ENCODE data around the gene ZNRF3. TPM values are rescaled to one million over a fixed set of nuclear protein-coding genes. Genes with fewer than 3 reads are reported as not detected.

The ZNRF3 gene
- polyA plus RNA-seq, 1 donor from 2014 or later, result 2.9 TPM

DNA sequence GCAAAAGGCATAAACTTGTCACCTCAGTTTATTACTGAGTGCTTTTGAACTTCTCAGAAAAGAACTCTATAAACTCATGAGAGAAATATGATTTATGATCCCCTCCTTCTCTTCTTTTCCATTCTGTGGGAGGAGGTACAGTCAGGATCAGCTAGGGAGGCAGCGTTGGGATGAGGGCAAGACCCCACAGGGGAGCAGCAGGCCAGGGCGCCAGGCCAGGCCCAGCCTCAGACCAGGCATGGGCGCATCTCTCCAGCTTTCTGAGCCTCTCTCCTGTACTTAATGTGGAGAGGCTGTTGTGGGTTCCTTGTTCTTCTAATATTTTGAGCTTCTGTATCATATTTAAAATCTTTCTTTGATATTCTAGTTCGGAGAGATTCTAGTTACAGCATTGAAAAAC, 106.5 kb downstream of the ZNRF3 start:
- H3K4me2 ChIP-seq (ENCODE audit: low read length), result no peak overlapping the region
- TF ChIP-seq SMC3 (conservative IDR thresholded peaks at IDR 0.05; ENCODE audit: poor library complexity) (no peak), POLR2AphosphoS5 (IDR thresholded peaks at IDR 0.05) (no peak), RAD21 (conservative IDR thresholded peaks at IDR 0.05) (no peak)
- TF ChIP-seq, protein P1, sequence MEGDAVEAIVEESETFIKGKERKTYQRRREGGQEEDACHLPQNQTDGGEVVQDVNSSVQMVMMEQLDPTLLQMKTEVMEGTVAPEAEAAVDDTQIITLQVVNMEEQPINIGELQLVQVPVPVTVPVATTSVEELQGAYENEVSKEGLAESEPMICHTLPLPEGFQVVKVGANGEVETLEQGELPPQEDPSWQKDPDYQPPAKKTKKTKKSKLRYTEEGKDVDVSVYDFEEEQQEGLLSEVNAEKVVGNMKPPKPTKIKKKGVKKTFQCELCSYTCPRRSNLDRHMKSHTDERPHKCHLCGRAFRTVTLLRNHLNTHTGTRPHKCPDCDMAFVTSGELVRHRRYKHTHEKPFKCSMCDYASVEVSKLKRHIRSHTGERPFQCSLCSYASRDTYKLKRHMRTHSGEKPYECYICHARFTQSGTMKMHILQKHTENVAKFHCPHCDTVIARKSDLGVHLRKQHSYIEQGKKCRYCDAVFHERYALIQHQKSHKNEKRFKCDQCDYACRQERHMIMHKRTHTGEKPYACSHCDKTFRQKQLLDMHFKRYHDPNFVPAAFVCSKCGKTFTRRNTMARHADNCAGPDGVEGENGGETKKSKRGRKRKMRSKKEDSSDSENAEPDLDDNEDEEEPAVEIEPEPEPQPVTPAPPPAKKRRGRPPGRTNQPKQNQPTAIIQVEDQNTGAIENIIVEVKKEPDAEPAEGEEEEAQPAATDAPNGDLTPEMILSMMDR (IDR thresholded peaks at IDR 0.05; ENCODE audit: poor library complexity, severe bottlenecking), result no peak
- no peaks in the 10 kb centered on the region for H3K27me3 ChIP-seq (ENCODE audit: insufficient read depth, low read depth, low read length)
- H3K9me2 ChIP-seq (ENCODE audit: insufficient read depth, low read length), result no peaks in the 10 kb centered on the region
- no peak overlapping the region for H3K9ac ChIP-seq (ENCODE audit: low read length)
- no peaks in the 10 kb centered on the region for H3K36me3 ChIP-seq (ENCODE audit: insufficient read depth, low read length)
- H3F3A ChIP-seq (ENCODE audit: insufficient read depth, low read length, poor library complexity, severe bottlenecking), result no peaks in the 10 kb centered on the region
- H3K4me3 ChIP-seq (ENCODE audit: low read length), result no peak overlapping the region
- no peaks in the 10 kb centered on the region for H3K79me2 ChIP-seq (replicated peaks; ENCODE audit: insufficient read depth, low read length)
- H4K20me1 ChIP-seq (ENCODE audit: insufficient read depth), result no peaks in the 10 kb centered on the region
- H3K9me3 ChIP-seq (ENCODE audit: low read length), result no peaks in the 10 kb centered on the region
- H2AFZ ChIP-seq (ENCODE audit: low read depth, low read length), result no peak overlapping the region
- no peak overlapping the region for H3K27ac ChIP-seq (ENCODE audit: low read length)

DNA sequence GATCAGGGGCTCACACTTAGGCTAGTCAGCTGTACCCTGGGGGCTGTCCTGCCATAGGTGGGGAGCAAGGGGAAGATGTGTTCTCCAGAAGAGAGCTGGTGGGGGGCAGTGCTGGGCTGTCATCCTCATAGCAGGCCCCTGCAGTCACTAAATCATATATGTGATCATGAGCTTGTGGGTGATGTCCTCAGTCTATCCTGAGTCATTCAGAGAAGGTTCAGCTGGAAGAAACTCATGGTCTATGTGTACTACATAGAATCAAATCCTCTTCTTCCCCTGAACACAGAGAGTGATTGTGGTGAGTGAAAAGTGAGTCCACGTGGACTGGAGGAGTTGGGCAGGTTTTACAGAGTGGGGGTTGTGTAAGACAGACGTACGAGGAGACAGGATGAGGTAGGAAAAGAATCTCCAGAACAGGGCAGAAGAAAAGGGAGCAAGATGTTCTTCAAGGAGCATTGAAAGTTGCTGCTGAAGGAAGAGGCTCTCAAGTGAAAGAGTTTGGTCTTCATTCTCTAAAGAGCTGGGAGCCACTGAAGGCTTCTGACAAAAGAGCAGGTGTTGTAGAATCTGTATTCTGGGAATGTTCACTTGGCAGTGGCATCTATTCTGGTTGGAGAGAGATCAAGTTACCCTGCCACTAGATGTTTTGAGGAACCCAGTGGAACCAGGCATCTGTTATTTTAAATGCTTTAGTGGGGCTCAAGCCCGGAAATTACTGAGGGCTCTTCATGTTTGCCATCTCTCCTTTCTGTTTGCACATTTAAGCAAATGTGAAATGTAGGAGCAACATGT, 109.4 kb downstream of the ZNRF3 start:
- no peaks in the 10 kb centered on the region for H3K79me2 ChIP-seq (replicated peaks; ENCODE audit: insufficient read depth, low read length)
- no peaks in the 10 kb centered on the region for H3K36me3 ChIP-seq (ENCODE audit: insufficient read depth, low read length)
- H2AFZ ChIP-seq (ENCODE audit: low read depth, low read length), result no peak overlapping the region
- H3K9me3 ChIP-seq (ENCODE audit: low read length), result no peaks in the 10 kb centered on the region
- H3K27ac ChIP-seq (ENCODE audit: low read length), result no peak overlapping the region
- H4K20me1 ChIP-seq (ENCODE audit: insufficient read depth), result no peaks in the 10 kb centered on the region
- no peaks in the 10 kb centered on the region for H3K27me3 ChIP-seq (ENCODE audit: insufficient read depth, low read depth, low read length)
- H3F3A ChIP-seq (ENCODE audit: insufficient read depth, low read length, poor library complexity, severe bottlenecking), result no peaks in the 10 kb centered on the region
- H3K4me2 ChIP-seq (ENCODE audit: low read length), result no peak overlapping the region
- no peak overlapping the region for H3K9ac ChIP-seq (ENCODE audit: low read length)
- H3K9me2 ChIP-seq (ENCODE audit: insufficient read depth, low read length), result no peaks in the 10 kb centered on the region
- no peak for TF ChIP-seq TAF1 (IDR thresholded peaks at IDR 0.05; ENCODE audit: low read depth)
- TF ChIP-seq RAD21 (conservative IDR thresholded peaks at IDR 0.05), result no peak
- TF ChIP-seq, protein P2, sequence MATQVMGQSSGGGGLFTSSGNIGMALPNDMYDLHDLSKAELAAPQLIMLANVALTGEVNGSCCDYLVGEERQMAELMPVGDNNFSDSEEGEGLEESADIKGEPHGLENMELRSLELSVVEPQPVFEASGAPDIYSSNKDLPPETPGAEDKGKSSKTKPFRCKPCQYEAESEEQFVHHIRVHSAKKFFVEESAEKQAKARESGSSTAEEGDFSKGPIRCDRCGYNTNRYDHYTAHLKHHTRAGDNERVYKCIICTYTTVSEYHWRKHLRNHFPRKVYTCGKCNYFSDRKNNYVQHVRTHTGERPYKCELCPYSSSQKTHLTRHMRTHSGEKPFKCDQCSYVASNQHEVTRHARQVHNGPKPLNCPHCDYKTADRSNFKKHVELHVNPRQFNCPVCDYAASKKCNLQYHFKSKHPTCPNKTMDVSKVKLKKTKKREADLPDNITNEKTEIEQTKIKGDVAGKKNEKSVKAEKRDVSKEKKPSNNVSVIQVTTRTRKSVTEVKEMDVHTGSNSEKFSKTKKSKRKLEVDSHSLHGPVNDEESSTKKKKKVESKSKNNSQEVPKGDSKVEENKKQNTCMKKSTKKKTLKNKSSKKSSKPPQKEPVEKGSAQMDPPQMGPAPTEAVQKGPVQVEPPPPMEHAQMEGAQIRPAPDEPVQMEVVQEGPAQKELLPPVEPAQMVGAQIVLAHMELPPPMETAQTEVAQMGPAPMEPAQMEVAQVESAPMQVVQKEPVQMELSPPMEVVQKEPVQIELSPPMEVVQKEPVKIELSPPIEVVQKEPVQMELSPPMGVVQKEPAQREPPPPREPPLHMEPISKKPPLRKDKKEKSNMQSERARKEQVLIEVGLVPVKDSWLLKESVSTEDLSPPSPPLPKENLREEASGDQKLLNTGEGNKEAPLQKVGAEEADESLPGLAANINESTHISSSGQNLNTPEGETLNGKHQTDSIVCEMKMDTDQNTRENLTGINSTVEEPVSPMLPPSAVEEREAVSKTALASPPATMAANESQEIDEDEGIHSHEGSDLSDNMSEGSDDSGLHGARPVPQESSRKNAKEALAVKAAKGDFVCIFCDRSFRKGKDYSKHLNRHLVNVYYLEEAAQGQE (IDR thresholded peaks at IDR 0.05; ENCODE audit: borderline replicate concordance), result no peak
- no peak for TF ChIP-seq SMC3 (conservative IDR thresholded peaks at IDR 0.05; ENCODE audit: poor library complexity)
- no peak for TF ChIP-seq EP300 (conservative IDR thresholded peaks at IDR 0.05; ENCODE audit: poor library complexity, severe bottlenecking)
- H3K4me3 ChIP-seq (ENCODE audit: low read length), result no peak overlapping the region

DNA sequence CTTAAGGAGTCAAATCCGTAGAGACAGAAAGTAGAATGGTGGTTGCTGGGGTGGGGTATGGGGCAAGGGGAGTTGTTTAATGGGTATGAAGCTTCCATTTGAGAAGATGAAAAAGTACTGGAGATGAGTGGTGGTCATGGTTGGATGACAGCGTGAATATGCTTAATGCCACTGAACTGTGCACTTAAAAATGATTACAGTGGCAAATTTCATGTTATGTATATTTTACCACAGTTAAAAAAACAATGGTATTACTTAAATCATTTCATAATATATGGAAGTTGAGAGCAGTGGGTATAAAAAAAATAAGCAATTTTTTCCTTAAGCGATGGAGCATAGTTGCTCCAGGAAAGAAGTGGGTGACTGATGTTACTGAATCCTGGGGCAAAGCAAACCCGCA, 111.2 kb downstream of the ZNRF3 start:
- TF ChIP-seq EP300 (conservative IDR thresholded peaks at IDR 0.05; ENCODE audit: poor library complexity, severe bottlenecking) (no peak), EZH2 (IDR thresholded peaks at IDR 0.05; ENCODE audit: borderline replicate concordance, insufficient read depth, low read length, poor library complexity, severe bottlenecking) (no peak), SMC3 (conservative IDR thresholded peaks at IDR 0.05; ENCODE audit: poor library complexity) (no peak), RAD21 (conservative IDR thresholded peaks at IDR 0.05) (no peak), TAF1 (IDR thresholded peaks at IDR 0.05; ENCODE audit: low read depth) (no peak), MXI1 (conservative IDR thresholded peaks at IDR 0.05; ENCODE audit: poor library complexity, severe bottlenecking) (no peak), POLR2AphosphoS5 (IDR thresholded peaks at IDR 0.05) (no peak)
- TF ChIP-seq, protein P2 (IDR thresholded peaks at IDR 0.05; ENCODE audit: borderline replicate concordance), result no peak
- TF ChIP-seq, protein P1 (IDR thresholded peaks at IDR 0.05; ENCODE audit: poor library complexity, severe bottlenecking), result no peak
- no peak overlapping the region for H2AFZ ChIP-seq (ENCODE audit: low read depth, low read length)
- H3K9me2 ChIP-seq (ENCODE audit: insufficient read depth, low read length), result no peaks in the 10 kb centered on the region
- H3K4me2 ChIP-seq (ENCODE audit: low read length), result no peak overlapping the region
- no peaks in the 10 kb centered on the region for H4K20me1 ChIP-seq (ENCODE audit: insufficient read depth)
- no peaks in the 10 kb centered on the region for H3F3A ChIP-seq (ENCODE audit: insufficient read depth, low read length, poor library complexity, severe bottlenecking)
- H3K9ac ChIP-seq (ENCODE audit: low read length), result no peak overlapping the region
- H3K36me3 ChIP-seq (ENCODE audit: insufficient read depth, low read length), result no peaks in the 10 kb centered on the region
- H3K27ac ChIP-seq (ENCODE audit: low read length), result no peak overlapping the region
- H3K27me3 ChIP-seq (ENCODE audit: insufficient read depth, low read depth, low read length), result no peaks in the 10 kb centered on the region
- no peaks in the 10 kb centered on the region for H3K79me2 ChIP-seq (replicated peaks; ENCODE audit: insufficient read depth, low read length)
- H3K4me3 ChIP-seq (ENCODE audit: low read length), result no peak overlapping the region
- no peaks in the 10 kb centered on the region for H3K9me3 ChIP-seq (ENCODE audit: low read length)
